ENCODE results near the gene OR2A14. TPM values are rescaled to one million over a fixed set of nuclear protein-coding genes. Genes with fewer than 3 reads are reported as not detected.
"Not testable (repeated sequence)": the region's sequence is repeated elsewhere in the genome, so short reads cannot be mapped to it uniquely, and the experiment has no call there.

The OR2A14 gene
- total RNA-seq, 2 donors from 2014 or later, result not detected

DNA sequence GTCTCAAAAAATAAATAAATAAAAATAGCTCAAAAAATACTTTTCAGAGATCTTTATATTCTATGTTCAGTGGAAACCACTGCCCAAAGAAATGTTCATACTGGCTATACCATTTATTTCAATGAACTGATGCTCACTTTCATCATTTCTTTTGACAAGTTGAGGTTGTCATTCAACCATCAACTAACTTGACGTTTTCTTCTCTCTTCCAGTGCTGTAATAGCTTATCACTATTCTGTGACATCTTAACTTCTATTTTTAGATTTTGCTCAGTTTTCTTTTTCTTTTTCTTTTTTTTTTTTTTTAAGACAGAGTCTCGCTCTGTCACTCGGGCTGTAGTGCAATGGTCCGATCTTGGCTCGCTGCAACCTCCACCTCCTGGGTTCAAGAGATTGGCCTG is 51.6 kb downstream of the OR2A14 start:
- 94% methylated on average over 5 of the region's 5 CpGs for WGBS

DNA sequence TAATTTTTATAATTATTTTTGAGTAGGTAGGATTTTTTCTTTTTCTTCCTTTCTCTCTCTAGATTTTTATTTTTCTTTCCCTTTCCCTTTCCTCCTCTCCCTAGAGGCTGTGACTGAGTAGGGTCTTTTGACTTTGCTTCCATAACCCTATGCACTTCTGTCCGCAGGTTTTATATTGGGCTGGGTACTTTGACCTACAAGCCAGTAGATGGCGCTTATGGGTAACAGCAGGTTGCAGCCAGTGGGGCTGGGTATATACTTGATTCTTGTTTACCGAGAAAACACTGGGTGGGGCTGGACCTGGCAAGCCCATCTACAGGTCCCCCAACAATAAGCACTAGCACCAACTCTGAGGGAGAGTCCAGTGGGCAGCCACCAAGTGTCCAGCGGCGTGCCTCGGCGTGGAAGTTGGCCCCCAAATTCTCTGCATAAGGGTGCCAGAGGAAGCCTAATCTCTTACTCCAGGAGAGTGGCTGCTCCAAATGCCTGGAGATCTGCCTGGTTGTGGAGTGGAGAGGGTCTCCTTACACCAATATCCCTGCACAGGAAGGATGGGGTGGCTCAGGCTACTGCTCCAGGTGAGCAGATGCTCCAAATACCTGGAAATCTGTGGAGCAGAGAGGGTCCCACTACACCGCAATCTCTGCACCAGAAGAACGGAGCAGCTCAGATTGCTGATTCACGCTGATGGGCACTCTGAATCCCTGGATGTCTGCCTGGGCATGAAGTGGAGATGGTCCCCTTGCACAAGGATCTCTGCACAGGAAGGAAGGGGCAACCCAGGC is 55.6 kb downstream of the OR2A14 start:
- WGBS, result 41% methylated on average over 7 of the region's 10 CpGs
- intact Hi-C loops (cut with DNase I); H3K27ac ChIP-seq; H3K27me3 ChIP-seq (replicated peaks; ENCODE audit: insufficient read depth); H3K9me3 ChIP-seq; DNase-seq (ENCODE audit: low spot score); H3K4me1 ChIP-seq (replicated peaks); H3K36me3 ChIP-seq; H3K4me3 ChIP-seq: not testable (repeated sequence)
- TF ChIP-seq, protein P1, sequence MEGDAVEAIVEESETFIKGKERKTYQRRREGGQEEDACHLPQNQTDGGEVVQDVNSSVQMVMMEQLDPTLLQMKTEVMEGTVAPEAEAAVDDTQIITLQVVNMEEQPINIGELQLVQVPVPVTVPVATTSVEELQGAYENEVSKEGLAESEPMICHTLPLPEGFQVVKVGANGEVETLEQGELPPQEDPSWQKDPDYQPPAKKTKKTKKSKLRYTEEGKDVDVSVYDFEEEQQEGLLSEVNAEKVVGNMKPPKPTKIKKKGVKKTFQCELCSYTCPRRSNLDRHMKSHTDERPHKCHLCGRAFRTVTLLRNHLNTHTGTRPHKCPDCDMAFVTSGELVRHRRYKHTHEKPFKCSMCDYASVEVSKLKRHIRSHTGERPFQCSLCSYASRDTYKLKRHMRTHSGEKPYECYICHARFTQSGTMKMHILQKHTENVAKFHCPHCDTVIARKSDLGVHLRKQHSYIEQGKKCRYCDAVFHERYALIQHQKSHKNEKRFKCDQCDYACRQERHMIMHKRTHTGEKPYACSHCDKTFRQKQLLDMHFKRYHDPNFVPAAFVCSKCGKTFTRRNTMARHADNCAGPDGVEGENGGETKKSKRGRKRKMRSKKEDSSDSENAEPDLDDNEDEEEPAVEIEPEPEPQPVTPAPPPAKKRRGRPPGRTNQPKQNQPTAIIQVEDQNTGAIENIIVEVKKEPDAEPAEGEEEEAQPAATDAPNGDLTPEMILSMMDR (IDR thresholded peaks at IDR 0.05), result peak in 3 of 4 experiments; percentile 41 to 60 (median 47)

More for the DNA sequence above, 51.6 kb downstream of the OR2A14 start:
- no peak for DNase-seq (ENCODE audit: low spot score)
- Histone ChIP-seq H3K4me1 (replicated peaks) (no peaks in the 10 kb centered on the region), H3K27me3 (replicated peaks; ENCODE audit: insufficient read depth) (no peaks in the 10 kb centered on the region), H3K27ac (no peak overlapping the region), H3K9me3 (no peaks in the 10 kb centered on the region), H3K4me3 (no peak overlapping the region), H3K36me3 (no peaks in the 10 kb centered on the region)
- TF ChIP-seq POLR2AphosphoS5 (IDR thresholded peaks at IDR 0.05) (no peak), POLR2A (IDR thresholded peaks at IDR 0.05) (no peak)
- TF ChIP-seq, protein P1 (IDR thresholded peaks at IDR 0.05), result no peak
- intact Hi-C loops (cut with DNase I), result no loop called here

DNA sequence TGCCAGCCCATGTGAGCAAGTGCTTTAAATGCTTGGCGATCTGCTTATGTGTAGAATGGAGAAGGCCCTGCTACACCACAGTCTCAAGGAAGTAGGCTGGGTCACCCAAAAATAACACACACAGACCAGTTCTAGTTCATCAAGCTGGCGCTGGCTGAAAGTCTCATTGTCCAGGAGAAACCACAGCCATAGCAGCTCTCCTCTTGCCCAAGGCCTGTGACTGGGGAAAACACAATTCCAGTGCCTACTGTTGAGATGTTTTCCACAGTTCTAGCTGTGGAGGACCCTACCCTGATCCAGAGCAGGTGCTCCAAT is 56.1 kb downstream of the OR2A14 start:
- H3K27me3 ChIP-seq (replicated peaks; ENCODE audit: insufficient read depth); H3K4me1 ChIP-seq (replicated peaks); H3K4me3 ChIP-seq; intact Hi-C loops (cut with DNase I); DNase-seq (ENCODE audit: low spot score); H3K27ac ChIP-seq; H3K36me3 ChIP-seq; H3K9me3 ChIP-seq: not testable (repeated sequence)
- WGBS, result no CpG with 5 or more reads among the region's 2 CpGs

Small RNA genes within 50 kb of the gene (small RNA-seq; reads per million reads assigned to genes)
- 0 reads per million in 2 donors for gene OR2A41P

Other genes starting within 250 kb of the OR2A14 start
- 10 to 100 TPM; 53.0 to 89.8 TPM for gene TCAF1, start 221.0 kb upstream of the OR2A14 start, total RNA-seq
- gene OR2F2, start 187.9 kb upstream of the OR2A14 start, total RNA-seq, result not detected
- not detected for gene OR2F1, start 168.3 kb upstream of the OR2A14 start, total RNA-seq
- not detected for gene OR6B1, start 122.9 kb upstream of the OR2A14 start, total RNA-seq
- gene OR2A5, start 74.2 kb upstream of the OR2A14 start, total RNA-seq, result not detected
- not detected for gene OR2A25, start 53.4 kb upstream of the OR2A14 start, total RNA-seq
- not detected for gene OR2A12, start 36.9 kb upstream of the OR2A14 start, total RNA-seq
- not detected for gene OR2A2, start 13.6 kb upstream of the OR2A14 start, total RNA-seq
- 1 to 10 TPM; 1.4 to 2.0 TPM for gene CTAGE4, start 60.3 kb downstream of the OR2A14 start, total RNA-seq
- gene ARHGEF35, start 72.7 kb downstream of the OR2A14 start, total RNA-seq, result 1 to 10 TPM; 7.8 to 9.7 TPM
- not detected for gene OR2A42, start 116.4 kb downstream of the OR2A14 start, total RNA-seq
- 10 to 100 TPM in 1 of 2 donors, 1 to 10 TPM in 1; 5.3 to 10.7 TPM for gene OR2A7, start 141.6 kb downstream of the OR2A14 start, total RNA-seq
- gene CTAGE8, start 146.1 kb downstream of the OR2A14 start, total RNA-seq, result 1 to 10 TPM; 1.5 to 6.3 TPM
- gene OR2A1, start 189.2 kb downstream of the OR2A14 start, total RNA-seq, result not detected
- 10 to 100 TPM; 22.7 to 29.0 TPM for gene ARHGEF5, start 232.2 kb downstream of the OR2A14 start, total RNA-seq